GM19193 (cell line): ENCODE data around the gene SKI.

Experiments
- POLR2A ChIP-seq: IDR thresholded peaks from 4 replicates; pipeline ENCODE4 v1.6.1; 2011; ENCODE audit not compliant: insufficient read depth, insufficient read length; ENCODE audit errors: extremely low read depth

Gene SKI

DNA sequence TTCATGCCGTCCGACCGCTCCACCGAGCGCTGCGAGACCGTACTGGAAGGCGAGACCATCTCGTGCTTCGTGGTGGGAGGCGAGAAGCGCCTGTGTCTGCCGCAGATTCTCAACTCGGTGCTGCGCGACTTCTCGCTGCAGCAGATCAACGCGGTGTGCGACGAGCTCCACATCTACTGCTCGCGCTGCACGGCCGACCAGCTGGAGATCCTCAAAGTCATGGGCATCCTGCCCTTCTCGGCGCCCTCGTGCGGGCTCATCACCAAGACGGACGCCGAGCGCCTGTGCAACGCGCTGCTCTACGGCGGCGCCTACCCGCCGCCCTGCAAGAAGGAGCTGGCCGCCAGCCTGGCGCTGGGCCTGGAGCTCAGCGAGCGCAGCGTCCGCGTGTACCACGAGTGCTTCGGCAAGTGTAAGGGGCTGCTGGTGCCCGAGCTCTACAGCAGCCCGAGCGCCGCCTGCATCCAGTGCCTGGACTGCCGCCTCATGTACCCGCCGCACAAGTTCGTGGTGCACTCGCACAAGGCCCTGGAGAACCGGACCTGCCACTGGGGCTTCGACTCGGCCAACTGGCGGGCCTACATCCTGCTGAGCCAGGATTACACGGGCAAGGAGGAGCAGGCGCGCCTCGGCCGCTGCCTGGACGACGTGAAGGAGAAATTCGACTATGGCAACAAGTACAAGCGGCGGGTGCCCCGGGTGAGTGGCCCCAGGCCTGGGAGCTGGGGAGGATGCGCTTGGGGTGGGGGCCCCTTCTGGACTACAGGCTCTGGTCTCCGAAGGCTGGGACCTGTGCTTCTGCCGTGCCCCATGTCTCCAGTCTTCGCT is 1.1 kb downstream of the SKI start:
- TF ChIP-seq POLR2A, result no peak

DNA sequence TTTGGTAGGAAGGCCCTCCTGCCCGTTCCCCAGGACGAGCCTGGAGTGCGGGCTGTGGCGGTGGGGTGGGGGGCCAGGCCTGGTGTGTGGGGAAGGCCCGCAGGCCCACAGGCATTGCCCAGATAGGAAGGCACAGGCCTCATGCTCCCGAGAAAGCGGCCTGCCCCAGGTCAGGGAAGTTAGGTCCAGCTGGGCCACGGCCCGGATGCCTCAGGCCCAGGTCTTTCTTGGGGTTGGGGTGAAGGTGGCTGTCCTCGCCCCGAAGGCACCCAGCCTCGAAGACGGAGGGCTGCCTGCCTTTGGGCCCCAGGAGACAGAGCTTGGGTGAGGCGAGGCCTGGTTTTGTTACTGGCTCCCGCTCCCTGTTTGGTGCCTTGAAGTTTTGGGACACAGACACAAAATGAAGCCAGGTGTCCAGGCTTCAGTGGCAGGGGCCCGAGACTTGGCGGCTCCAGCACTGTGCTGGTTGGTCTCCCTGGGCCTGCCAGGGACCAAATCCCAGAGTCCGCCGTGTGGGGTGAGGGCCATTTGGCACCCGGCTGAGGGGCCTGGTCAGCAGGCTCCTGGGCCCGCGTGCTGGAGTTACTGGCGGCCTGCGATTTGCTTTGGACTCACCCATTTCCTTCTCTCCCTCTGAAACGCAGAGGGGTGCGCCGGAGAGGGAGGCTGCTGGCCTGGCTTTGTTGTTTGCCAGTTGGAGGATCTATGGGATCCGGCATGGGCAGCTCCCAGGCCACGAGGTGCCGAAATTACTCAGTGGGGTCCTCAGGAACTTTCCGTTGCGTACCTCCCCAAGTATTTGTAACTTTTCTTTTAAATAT is 2.0 kb downstream of the SKI start:
- no peak for TF ChIP-seq POLR2A

GRCh38 chr1:2230781-2231531 is 2.8 kb downstream of the SKI start:
- TF ChIP-seq POLR2A, result no peak

- TF ChIP-seq POLR2A, result no peak
Observed at GRCh38 chr1:2231532-2232254, 3.6 kb downstream of the SKI start.

GRCh38 chr1:2232255-2232915 is 4.3 kb downstream of the SKI start:
- no peak for TF ChIP-seq POLR2A

DNA sequence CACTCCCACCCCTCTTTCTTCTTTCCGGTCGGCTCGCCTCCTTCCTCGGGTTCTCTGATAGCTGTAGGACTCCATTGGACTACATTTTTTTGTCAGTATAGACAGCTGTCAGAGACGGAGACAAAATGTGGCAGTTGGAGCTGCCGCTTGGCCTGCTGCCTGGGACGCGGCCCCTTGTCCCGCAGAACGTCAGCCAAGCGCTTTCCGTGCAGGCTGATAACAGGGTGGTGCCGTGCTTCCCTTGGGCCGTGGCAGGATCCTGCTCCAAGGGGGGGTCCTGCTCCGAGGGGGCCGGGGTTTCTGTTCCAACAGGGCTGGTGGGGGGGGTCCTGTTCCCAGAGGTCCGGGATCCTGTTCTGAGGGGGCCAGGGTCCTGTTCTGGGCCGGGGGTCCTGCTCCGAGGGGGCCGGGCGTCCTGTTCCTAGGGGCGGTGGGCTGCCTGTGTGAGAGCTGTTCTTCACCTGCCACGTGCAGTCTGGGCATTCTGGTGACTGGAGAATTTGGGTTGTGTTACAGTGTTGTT is 4.9 kb downstream of the SKI start:
- TF ChIP-seq POLR2A, result no peak

DNA sequence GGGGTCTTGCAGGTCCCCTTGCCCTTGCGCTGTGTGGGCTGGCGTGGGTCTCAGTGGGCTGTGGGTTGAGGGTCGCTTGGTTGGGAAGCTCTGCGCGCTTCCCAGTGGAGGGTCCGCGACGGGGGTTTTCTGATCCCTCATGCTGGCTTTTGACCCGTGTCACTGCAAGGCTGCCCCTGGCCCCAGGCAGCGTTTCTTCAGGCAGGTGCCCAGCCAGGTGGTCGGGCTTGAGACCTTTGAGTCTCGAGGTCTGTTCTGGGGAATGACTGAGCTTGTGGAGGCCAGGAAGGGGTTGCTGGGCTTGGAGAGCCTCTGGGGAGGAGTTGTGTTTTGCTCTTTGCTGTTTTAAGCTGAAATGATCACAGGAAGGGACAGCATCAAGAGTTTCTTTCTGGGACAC is 5.3 kb downstream of the SKI start:
- TF ChIP-seq POLR2A, result no peak

- TF ChIP-seq POLR2A, result no peak
Observed at GRCh38 chr1:2233997-2234761, 6.1 kb downstream of the SKI start.

DNA sequence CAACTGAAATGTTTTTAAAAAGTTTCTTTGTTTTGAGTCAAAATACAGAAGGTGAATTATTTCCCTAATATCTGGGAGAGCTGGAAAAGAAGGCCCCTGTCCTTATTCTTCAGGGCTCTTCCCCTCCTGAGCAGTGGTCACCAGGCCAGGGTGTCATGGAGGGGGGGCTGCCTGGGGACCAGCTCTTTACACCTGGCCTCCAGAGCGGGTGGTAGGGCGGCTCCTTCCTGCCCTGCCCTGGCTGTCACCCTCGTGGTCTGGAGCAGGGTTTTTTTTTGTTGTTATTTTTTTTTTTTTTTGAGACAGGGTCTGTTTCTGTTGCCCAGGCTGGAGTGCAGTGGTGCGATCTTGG is 6.6 kb downstream of the SKI start:
- no peak for TF ChIP-seq POLR2A

DNA sequence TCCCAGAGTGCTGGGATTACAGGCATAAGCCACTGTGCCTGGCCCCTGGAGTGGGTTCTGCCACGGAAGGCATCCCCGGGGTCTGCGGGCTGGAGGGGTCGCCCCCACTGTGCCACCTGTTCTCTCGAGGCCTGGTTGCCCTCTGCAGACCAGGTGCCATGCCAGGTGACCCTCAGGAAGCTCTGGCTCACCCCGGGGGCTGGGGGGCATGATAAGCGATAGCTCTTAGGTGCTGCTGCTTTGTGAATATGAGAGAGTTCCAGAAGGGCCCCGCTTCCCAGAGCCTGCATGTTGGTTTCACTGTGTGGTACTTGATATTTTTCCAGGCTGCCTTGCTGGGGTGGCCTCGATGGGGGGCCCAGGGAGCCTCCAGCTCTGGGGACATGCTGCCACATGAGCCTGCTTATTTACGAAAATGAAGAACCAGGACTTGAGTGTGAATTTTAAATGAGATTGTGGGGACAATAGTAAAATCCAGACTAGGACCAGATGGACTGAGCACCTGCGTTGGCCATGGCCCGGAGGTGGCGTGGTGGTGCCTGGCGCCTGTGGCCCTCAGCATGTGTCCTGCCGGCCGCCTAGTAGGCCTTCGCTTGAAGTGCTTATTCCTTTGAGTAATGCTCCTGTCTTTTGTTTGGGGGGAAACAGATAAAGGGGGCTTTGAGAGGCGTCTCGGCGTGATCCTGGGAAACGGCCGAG is 7.3 kb downstream of the SKI start:
- no peak for TF ChIP-seq POLR2A

DNA sequence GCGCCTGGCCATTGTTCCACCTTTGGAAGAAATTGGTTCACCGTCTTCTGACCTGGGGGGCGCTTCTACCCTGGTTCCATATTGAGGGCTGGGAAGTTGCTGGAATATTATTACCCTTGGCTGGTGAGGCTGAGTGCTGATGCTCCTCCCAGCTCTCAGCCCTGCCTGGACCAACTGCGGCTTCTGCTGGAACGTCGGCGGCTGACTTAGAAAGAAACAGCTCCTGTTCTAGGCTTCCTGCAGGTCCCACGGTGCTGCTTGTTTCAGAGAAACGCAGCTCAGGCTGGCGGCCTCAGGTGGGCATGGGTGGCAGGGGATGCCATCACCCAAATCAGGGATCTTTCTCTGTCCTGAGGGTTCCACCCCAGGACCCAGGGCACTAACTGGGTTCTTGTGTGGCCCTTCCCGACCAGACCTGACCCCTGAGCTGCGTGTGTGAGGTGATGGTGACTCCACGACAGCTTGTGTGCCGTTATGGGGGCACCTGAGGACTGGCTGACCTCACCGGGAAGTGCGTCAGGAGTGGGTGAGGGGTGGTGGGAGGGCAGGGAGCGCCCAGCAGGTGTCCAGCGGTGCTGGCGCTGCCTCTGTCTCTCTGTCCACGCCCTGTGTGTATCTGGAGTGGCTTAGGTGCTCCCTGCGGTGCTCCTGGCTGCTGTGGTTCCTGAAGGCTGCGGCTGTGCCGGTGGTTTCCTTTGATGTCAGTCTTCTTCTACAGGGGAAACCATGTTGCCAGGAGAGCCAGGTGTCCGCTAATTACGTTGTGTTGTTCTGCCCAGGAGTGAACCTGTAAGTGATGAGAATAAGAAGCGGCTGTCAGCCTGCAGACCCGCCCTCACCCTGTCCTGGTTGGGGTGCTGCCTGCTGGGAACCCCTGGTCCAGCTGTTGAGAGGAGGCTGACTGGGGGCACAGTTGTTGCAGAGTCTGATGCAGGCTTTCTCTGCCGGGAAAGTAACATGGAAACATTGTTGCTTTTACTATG is 8.9 kb downstream of the SKI start:
- TF ChIP-seq POLR2A, result no peak

DNA sequence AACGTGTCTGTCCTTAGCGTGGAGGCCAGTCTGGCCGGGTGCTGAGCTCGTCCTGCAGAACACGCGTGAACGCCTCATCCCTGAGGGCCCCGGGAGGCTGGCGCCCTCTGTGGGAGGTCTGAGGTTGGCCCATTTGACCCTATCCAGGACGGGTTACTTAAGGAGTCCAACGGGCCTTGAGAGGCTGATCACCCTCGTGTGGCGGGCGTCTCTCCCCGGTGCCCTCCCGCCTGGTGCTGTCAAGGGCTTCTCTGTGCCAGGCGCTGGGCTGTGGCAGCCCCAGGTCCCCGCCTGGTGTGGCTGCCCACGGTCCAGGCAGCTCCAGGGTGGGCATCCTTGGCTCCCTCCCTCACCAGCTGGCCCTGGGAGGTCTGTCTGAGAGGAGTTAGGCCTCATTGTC is 9.7 kb downstream of the SKI start:
- no peak for TF ChIP-seq POLR2A
